H1 (cell line): ENCODE results near the gene DDIAS. TPM values are rescaled to one million over a fixed set of nuclear protein-coding genes. Genes with fewer than 3 reads are reported as not detected.

Experiments
- BCL11A ChIP-seq, 2 experiments: IDR thresholded peaks; one replicate each; pipeline ENCODE4 v1.6.1; 2011; ENCODE audit warnings: low read depth in 2 of 2, low read length in 2 of 2, mild to moderate bottlenecking in 2 of 2
- BRCA1 ChIP-seq: IDR thresholded peaks from 2 replicates; pipeline ENCODE4 v1.6.1; 2012; ENCODE audit warnings: low read depth, low read length, improper control_type of control experiment
- CEBPB ChIP-seq: IDR thresholded peaks from 2 replicates; pipeline ENCODE4 v1.6.1; 2012; ENCODE audit warnings: low read depth, low read length
- EGR1 ChIP-seq: IDR thresholded peaks from 2 replicates; pipeline ENCODE4 v1.6.1; 2011; ENCODE audit warnings: low read depth, low read length, borderline replicate concordance
- EZH2 ChIP-seq: fragments of 200-600 bp; sonication (generic); IDR thresholded peaks from 2 replicates; pipeline ENCODE4 v1.7.1; 2012; ENCODE audit warnings: low read depth, mild to moderate bottlenecking, moderate library complexity, low read length, inconsistent platforms; ENCODE audit not compliant: severe bottlenecking
- GABPA ChIP-seq: IDR thresholded peaks from 2 replicates; pipeline ENCODE4 v1.6.1; 2011; ENCODE audit warnings: mild to moderate bottlenecking, low read length, moderate library complexity, borderline replicate concordance; ENCODE audit not compliant: insufficient read depth
- GTF2F1 ChIP-seq: IDR thresholded peaks from 2 replicates; pipeline ENCODE4 v1.6.1; 2012; ENCODE audit warnings: low read depth, low read length, improper control_type of control experiment, borderline replicate concordance
- HDAC2 ChIP-seq, 2 experiments: fragments of 300-600 bp in 1 of 2; sonication (generic) in 1 of 2; IDR thresholded peaks; 2 replicates each; pipeline ENCODE4 v1.6.1; 2011 to 2012; ENCODE audit warnings: low read depth in 2 of 2, low read length in 2 of 2, mild to moderate bottlenecking in 2 of 2, moderate library complexity in 2 of 2, borderline replicate concordance in 1 of 2, inconsistent platforms in 1 of 2
- JUND ChIP-seq: IDR thresholded peaks from 2 replicates; pipeline ENCODE4 v1.6.1; 2011; ENCODE audit warnings: mild to moderate bottlenecking, improper control_type of control experiment, low read length
- NANOG ChIP-seq: IDR thresholded peaks from 2 replicates; pipeline ENCODE4 v1.6.1; 2011; ENCODE audit warnings: low read length, low read depth, mild to moderate bottlenecking, inconsistent platforms; ENCODE audit not compliant: insufficient read depth, poor library complexity, severe bottlenecking
- PHF8 ChIP-seq: fragments of 200-600 bp; sonication (generic); conservative IDR thresholded peaks from 2 replicates; pipeline ENCODE4 v1.7.1; 2012; ENCODE audit warnings: low read depth, mild to moderate bottlenecking, inconsistent platforms, low read length, moderate library complexity
- POLR2A ChIP-seq, 2 experiments: IDR thresholded peaks; 1 replicate in 1 of 2; 2 replicates in 1 of 2; pipeline ENCODE4 v1.6.1; 2011; ENCODE audit warnings: low read depth in 2 of 2, low read length in 2 of 2, mild to moderate bottlenecking in 2 of 2; ENCODE audit errors: control extremely low read depth in 1 of 2
- POU5F1 ChIP-seq: IDR thresholded peaks from 2 replicates; pipeline ENCODE4 v1.6.1; 2011; ENCODE audit warnings: low read depth, mild to moderate bottlenecking, low read length, moderate library complexity
- RNF2 ChIP-seq: fragments of 200-900, 300-1000 bp; sonication (generic); IDR thresholded peaks from 2 replicates; pipeline ENCODE4 v1.7.1; 2016; ENCODE audit warnings: borderline replicate concordance, low read depth, mild to moderate bottlenecking, antibody characterized with exemption, low read length; ENCODE audit not compliant: poor library complexity, severe bottlenecking; ENCODE audit errors: missing control alignments
- SIN3A ChIP-seq, 2 experiments: IDR thresholded peaks in 1 of 2; conservative IDR thresholded peaks in 1 of 2; 2 replicates each; pipeline ENCODE4 v1.6.1; 2011 to 2012; ENCODE audit warnings: low read length in 2 of 2, improper control_type of control experiment in 1 of 2, low read depth in 1 of 2, mild to moderate bottlenecking in 1 of 2
- SIX5 ChIP-seq: IDR thresholded peaks from 2 replicates; pipeline ENCODE4 v1.6.1; 2011; ENCODE audit warnings: mild to moderate bottlenecking, low read depth, low read length
- SP1 ChIP-seq: IDR thresholded peaks from 2 replicates; pipeline ENCODE4 v1.6.1; 2011; ENCODE audit warnings: low read depth, low read length
- SP2 ChIP-seq: IDR thresholded peaks from 2 replicates; pipeline ENCODE4 v1.6.1; 2012; ENCODE audit warnings: mild to moderate bottlenecking, low read length, inconsistent platforms
- SP4 ChIP-seq: IDR thresholded peaks from 2 replicates; pipeline ENCODE4 v1.6.1; 2012; ENCODE audit warnings: low read length, inconsistent platforms
- TAF1 ChIP-seq: IDR thresholded peaks from 2 replicates; pipeline ENCODE4 v1.6.1; 2011; ENCODE audit warnings: mild to moderate bottlenecking, low read depth, low read length
- TBP ChIP-seq: IDR thresholded peaks from 2 replicates; pipeline ENCODE4 v1.6.1; 2011; ENCODE audit warnings: low read depth, low read length, improper control_type of control experiment
- TCF12 ChIP-seq: IDR thresholded peaks from 2 replicates; pipeline ENCODE4 v1.6.1; 2011; ENCODE audit warnings: low read depth, mild to moderate bottlenecking, low read length
- YY1 ChIP-seq: IDR thresholded peaks from 2 replicates; pipeline ENCODE4 v1.6.1; 2011; ENCODE audit warnings: low read depth, mild to moderate bottlenecking, low read length
- polyA plus RNA-seq, 7 experiments: library from polyadenylated mRNA; depleted of rRNA in 3 of 7; stranded (reverse) in 5 of 7; unstranded in 2 of 7; fragments of >200 nt in 5 of 7; fragments of 200-250 nt in 2 of 7; gene quantifications; 1 replicate in 5 of 7; 2 replicates in 1 of 7; 4 replicates in 1 of 7; pipeline versions ENCODE4 v1.2.1 to v1.2.3, GENCODE V29; 2011 to 2013; ENCODE audit warnings: missing spikeins in 2 of 7, mixed read lengths in 2 of 7
- total RNA-seq: library from RNA; stranded (reverse); fragmentation: NEBNext Ultra II Directional; extraction: Animal tissue kit (Norgen Biotek cat#: 25700); gene quantifications from 2 replicates; pipeline ENCODE4 v1.2.1, GENCODE V29; 2021
- TF ChIP-seq, protein P1 (sequence below): IDR thresholded peaks from 2 replicates; pipeline ENCODE4 v1.6.1; 2012; ENCODE audit warnings: inconsistent platforms

The DDIAS gene
- total and polyA plus RNA-seq, 2 of the 8 experiments (the other 6 are each of a cell fraction or from before 2014, with no cell fraction given) = 11.6 to 25.7 TPM

GRCh38 chr11:82901165-82901921 lies at the start of gene DDIAS (continued):
- TF ChIP-seq SP1 (peak; percentile 45; the same call in 1 of the 2 replicates), JUND (peak; percentile 98), BRCA1 (peak; percentile 40; the same call in 1 of the 2 replicates), SP4 (no peak), POU5F1 (no peak), RNF2 (no peak), CEBPB (no peak), HDAC2 (IDR thresholded peaks at IDR 0.05; ENCODE audit: borderline replicate concordance in 1 of 2, low read depth in 2 of 2, low read length in 2 of 2) (peak in 1 of 2 experiments; percentile 38; a peak in 1 of 4 replicates), EGR1 (no peak; the same call in 1 of the 2 replicates), TBP (peak; percentile 88), SIN3A (conservative IDR thresholded peaks at IDR 0.05 in 1 of 2, IDR thresholded peaks at IDR 0.05 in 1 of 2; ENCODE audit: low read depth in 1 of 2, low read length in 2 of 2) (peak; percentile 25 to 99; a peak in 2 of 4 replicates), BCL11A (IDR thresholded peaks at IDR 0.05; ENCODE audit: low read depth in 2 of 2, low read length in 2 of 2) (no peak), SIX5 (0 out of 2 replicates have a peak, but pooled peaks have one; percentile 30), YY1 (no peak), EZH2 (no peak), TCF12 (no peak), GABPA (peak; percentile 73; the same call in 1 of the 2 replicates), PHF8 (peak; percentile 72), SP2 (no peak), POLR2A (IDR thresholded peaks at IDR 0.05; ENCODE audit: control extremely low read depth in 1 of 2, low read depth in 2 of 2, low read length in 2 of 2) (peak; percentile 68 to 88), GTF2F1 (no peak), NANOG (no peak), TAF1 (peak; percentile 86)
- TF ChIP-seq, protein P1, sequence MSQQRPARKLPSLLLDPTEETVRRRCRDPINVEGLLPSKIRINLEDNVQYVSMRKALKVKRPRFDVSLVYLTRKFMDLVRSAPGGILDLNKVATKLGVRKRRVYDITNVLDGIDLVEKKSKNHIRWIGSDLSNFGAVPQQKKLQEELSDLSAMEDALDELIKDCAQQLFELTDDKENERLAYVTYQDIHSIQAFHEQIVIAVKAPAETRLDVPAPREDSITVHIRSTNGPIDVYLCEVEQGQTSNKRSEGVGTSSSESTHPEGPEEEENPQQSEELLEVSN = peak; percentile 80
